Sigmoid colon (tissue), 7 donors: ENCODE results near the gene SEMA4G. TPM values are rescaled to one million over a fixed set of nuclear protein-coding genes. Genes with fewer than 3 reads are reported as not detected.

Source experiments
- DNase-seq: peaks from one replicate; pipeline ENCODE4 v3.0.0-alpha.2; 2019
- H3K27ac ChIP-seq, 4 donors: fragments of 200-600 bp; sonication (generic); one replicate each; pipeline ENCODE4 v1.5.1; 2016 to 2019; ENCODE audit warnings: mild to moderate bottlenecking in 1 of 4
- H3K27me3 ChIP-seq, 3 donors: fragments of 200-600 bp; sonication (generic); one replicate each; pipeline ENCODE4 v1.5.1; 2019; ENCODE audit warnings: mild to moderate bottlenecking in 1 of 3
- H3K36me3 ChIP-seq, 4 donors: fragments of 200-600 bp; sonication (generic); one replicate each; pipeline ENCODE4 v1.5.1; 2016 to 2019
- H3K4me1 ChIP-seq, 4 donors: fragments of 200-600 bp; sonication (generic); one replicate each; pipeline ENCODE4 v1.5.1; 2017 to 2019
- H3K4me3 ChIP-seq, 4 donors: fragments of 200-600 bp; sonication (generic); one replicate each; pipeline ENCODE4 v1.5.1; 2017 to 2019; ENCODE audit warnings: mild to moderate bottlenecking in 2 of 4, moderate library complexity in 1 of 4
- H3K9me3 ChIP-seq, 4 donors: fragments of 200-600 bp in 3 of 4; sonication (generic) in 3 of 4; one replicate each; pipeline versions ENCODE4 v1.5.1 to v1.6.1; 2013 to 2019
- CTCF ChIP-seq, 4 experiments: fragments of 450-650 bp in 3 of 4; fragments of 200-600 bp in 1 of 4; IDR thresholded peaks; one replicate each; pipeline ENCODE4 v1.5.1; 2016 to 2019; ENCODE audit warnings: antibody characterized with exemption in 4 of 4, mild to moderate bottlenecking in 3 of 4, moderate library complexity in 2 of 4
- EP300 ChIP-seq, 4 donors: sonication (generic); formaldehyde crosslinking; IDR thresholded peaks; one replicate each; pipeline ENCODE4 v1.6.1; 2017; ENCODE audit warnings: antibody characterized with exemption in 4 of 4
- POLR2A ChIP-seq, 2 donors: fragments of 450-650 bp; IDR thresholded peaks; one replicate each; pipeline ENCODE4 v1.6.1; 2016; ENCODE audit warnings: antibody characterized with exemption in 2 of 2, mild to moderate bottlenecking in 2 of 2, moderate library complexity in 2 of 2
- POLR2AphosphoS5 ChIP-seq, 4 donors: sonication (generic); formaldehyde crosslinking; IDR thresholded peaks; one replicate each; pipeline ENCODE4 v1.6.1; 2017; ENCODE audit warnings: antibody characterized with exemption in 4 of 4
- WGBS, 2 donors: extraction: QIAGEN DNeasy Blood & Tissue Kit; methylation state at CpG; one replicate each; pipeline ENCODE4 v1.1.7; 2013; 5-methylcytosine and 5-hydroxymethylcytosine counted together
- intact Hi-C: fragments of 100-400 bp; cut with DNase I; formaldehyde crosslinking; loops from one replicate; pipeline ENCODE4 v1.15.1; 2023
- polyA plus RNA-seq, 3 donors: library from polyadenylated mRNA; stranded (reverse); fragments of 200-250 nt; gene quantifications; one replicate each; pipeline ENCODE4 v1.2.3, GENCODE V29; 2013
- total RNA-seq, 4 donors: library from RNA; depleted of rRNA; stranded (reverse); fragments of >200 nt; gene quantifications; one replicate each; pipeline ENCODE4 v1.1.0, GENCODE V29; 2016
- donor health status: healthy with polysubstance abuse.
- donor health status: Bipolar disorder and iron deficiency.
- donor health status: healthy.

Gene SEMA4G
- total and polyA plus RNA-seq, 7 donors = 0.49 to 65.8 (median 2.2) TPM

GRCh38 chr10:101000915-101001658 is 31.8 kb downstream of the SEMA4G start:
- H3K27me3 ChIP-seq = no peaks in the 10 kb centered on the region
- H3K4me3 ChIP-seq = peak overlapping the region; percentile 80 to 90 (median 90)
- peak; percentile 98 for DNase-seq
- H3K36me3 ChIP-seq = peaks cover 17 to 38% (median 23%) of the 10 kb centered on the region in 4 donors
- peak overlapping the region; percentile 99 to 100 (median 100) for H3K27ac ChIP-seq
- 42 to 48% methylated on average over 12 of the region's 12 CpGs for WGBS, 2 donors
- no peaks in the 10 kb centered on the region for H3K9me3 ChIP-seq
- intact Hi-C loops = no loop called here
- peaks cover 0 to 70% (median 57%) of the 10 kb centered on the region in 4 donors for H3K4me1 ChIP-seq
- TF ChIP-seq EP300 (IDR thresholded peaks at IDR 0.05) (peak in 2 of 4 donors; percentile 40 to 84), POLR2AphosphoS5 (IDR thresholded peaks at IDR 0.05) (peak; percentile 89 to 98 (median 95)), POLR2A (IDR thresholded peaks at IDR 0.05) (peak; percentile 70 to 89), CTCF (IDR thresholded peaks at IDR 0.05) (no peak)

GRCh38 chr10:101001659-101002035 is 32.3 kb downstream of the SEMA4G start:
- TF ChIP-seq CTCF (IDR thresholded peaks at IDR 0.05) = no peak
- TF ChIP-seq EP300 (IDR thresholded peaks at IDR 0.05) = no peak
- no peak for TF ChIP-seq POLR2AphosphoS5 (IDR thresholded peaks at IDR 0.05)
- no peak for TF ChIP-seq POLR2A (IDR thresholded peaks at IDR 0.05)
- intact Hi-C loops = no loop called here
- WGBS, 2 donors = 72 to 76% methylated on average over 5 of the region's 5 CpGs
- Histone ChIP-seq H3K4me1 (peaks cover 0 to 66% (median 54%) of the 10 kb centered on the region in 4 donors), H3K27ac (peak overlapping the region; percentile 99 to 100 (median 100)), H3K36me3 (peaks cover 17 to 44% (median 29%) of the 10 kb centered on the region in 4 donors), H3K4me3 (peak overlapping the region in 3 of 4 donors; percentile 80 to 90 (median 90)), H3K9me3 (no peaks in the 10 kb centered on the region), H3K27me3 (no peaks in the 10 kb centered on the region)
- no peak for DNase-seq

- TF ChIP-seq CTCF (IDR thresholded peaks at IDR 0.05) (no peak), EP300 (IDR thresholded peaks at IDR 0.05) (no peak), POLR2AphosphoS5 (IDR thresholded peaks at IDR 0.05) (no peak), POLR2A (IDR thresholded peaks at IDR 0.05) (no peak)
- Histone ChIP-seq H3K9me3 (no peaks in the 10 kb centered on the region), H3K4me1 (peaks cover 0 to 69% (median 56%) of the 10 kb centered on the region in 4 donors), H3K27me3 (no peaks in the 10 kb centered on the region), H3K27ac (peak overlapping the region; percentile 99 to 100 (median 100)), H3K36me3 (peaks cover 17 to 52% (median 34%) of the 10 kb centered on the region in 4 donors), H3K4me3 (no peak overlapping the region)
- peak; percentile 66 for DNase-seq
- 85 to 96% methylated on average over 11 of the region's 11 CpGs for WGBS, 2 donors
- intact Hi-C loops = no loop called here
Observed at GRCh38 chr10:101002456-101002855, 33.2 kb downstream of the SEMA4G start.

- Histone ChIP-seq H3K27me3 (no peaks in the 10 kb centered on the region), H3K4me1 (peaks cover 0 to 70% (median 65%) of the 10 kb centered on the region in 4 donors), H3K27ac (peak overlapping the region; percentile 99 to 100 (median 100)), H3K36me3 (peaks cover 17 to 53% (median 34%) of the 10 kb centered on the region in 4 donors), H3K4me3 (no peak overlapping the region), H3K9me3 (no peaks in the 10 kb centered on the region)
- no peak for TF ChIP-seq CTCF (IDR thresholded peaks at IDR 0.05)
- TF ChIP-seq POLR2AphosphoS5 (IDR thresholded peaks at IDR 0.05) = no peak
- no peak for TF ChIP-seq POLR2A (IDR thresholded peaks at IDR 0.05)
- peak; percentile 57 for DNase-seq
- WGBS, 2 donors = 94 to 95% methylated on average over 18 of the region's 18 CpGs
- intact Hi-C loops = no loop called here
Observed at GRCh38 chr10:101003639-101004206, 34.4 kb downstream of the SEMA4G start.
